ENCODE results near the gene ABLIM3.

DNA sequence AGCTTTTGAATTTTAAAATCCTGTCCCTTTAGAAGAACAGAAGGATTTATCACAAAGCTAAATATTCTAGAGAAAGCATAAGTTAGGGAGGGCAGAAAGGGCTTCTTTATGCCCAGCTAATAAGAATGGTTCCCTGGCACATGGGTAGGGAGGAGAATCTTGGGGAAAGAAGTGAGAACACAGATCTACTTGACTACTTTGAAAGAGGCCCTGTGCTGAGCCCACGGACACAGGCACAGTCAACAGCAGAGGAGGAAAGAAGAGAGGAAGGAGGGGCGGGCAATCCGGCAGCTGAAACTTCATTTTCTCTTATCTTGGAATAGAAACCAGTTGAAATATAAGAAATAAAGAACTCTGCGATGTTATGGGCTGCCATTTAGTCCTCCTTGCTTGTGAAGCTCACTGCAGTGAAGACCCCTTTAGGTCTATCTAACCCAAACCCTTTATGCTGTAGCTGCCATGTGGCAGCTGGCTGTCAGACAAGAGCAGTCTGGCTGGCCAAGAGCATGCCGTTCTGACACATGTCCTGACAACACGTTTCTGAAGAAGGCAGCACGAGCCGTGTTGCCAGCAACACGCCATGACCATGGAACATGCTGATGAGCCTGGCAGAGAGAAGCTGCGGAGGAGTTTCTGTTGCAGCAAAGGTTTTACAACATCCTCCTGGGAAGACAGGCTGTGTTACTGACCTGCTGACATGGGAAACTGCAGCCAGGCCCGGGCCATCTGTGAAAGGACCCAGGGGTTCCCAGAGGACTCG, 34.2 kb downstream of the ABLIM3 start:
- TF ChIP-seq GATA2 (IDR thresholded peaks at IDR 0.05; ENCODE audit: low read depth, low read length) (no peak), GATA3 (IDR thresholded peaks at IDR 0.05; ENCODE audit: low read depth, low read length) (no peak)

Data from SH-SY5Y (cell line).